HG03103 (cell line): ENCODE measurements around the gene PDZD11.
"Not testable (repeated sequence)": the region's sequence is repeated elsewhere in the genome, so short reads cannot be mapped to it uniquely, and the experiment has no call there.

ENCODE experiments used
- ATAC-seq: cut with Tn5 transposase; IDR thresholded peaks from one replicate; pipeline ENCODE4 v1.9.1; 2021; ENCODE audit warnings: low read depth; ENCODE audit not compliant: unreplicated experiment

The PDZD11 gene

DNA sequence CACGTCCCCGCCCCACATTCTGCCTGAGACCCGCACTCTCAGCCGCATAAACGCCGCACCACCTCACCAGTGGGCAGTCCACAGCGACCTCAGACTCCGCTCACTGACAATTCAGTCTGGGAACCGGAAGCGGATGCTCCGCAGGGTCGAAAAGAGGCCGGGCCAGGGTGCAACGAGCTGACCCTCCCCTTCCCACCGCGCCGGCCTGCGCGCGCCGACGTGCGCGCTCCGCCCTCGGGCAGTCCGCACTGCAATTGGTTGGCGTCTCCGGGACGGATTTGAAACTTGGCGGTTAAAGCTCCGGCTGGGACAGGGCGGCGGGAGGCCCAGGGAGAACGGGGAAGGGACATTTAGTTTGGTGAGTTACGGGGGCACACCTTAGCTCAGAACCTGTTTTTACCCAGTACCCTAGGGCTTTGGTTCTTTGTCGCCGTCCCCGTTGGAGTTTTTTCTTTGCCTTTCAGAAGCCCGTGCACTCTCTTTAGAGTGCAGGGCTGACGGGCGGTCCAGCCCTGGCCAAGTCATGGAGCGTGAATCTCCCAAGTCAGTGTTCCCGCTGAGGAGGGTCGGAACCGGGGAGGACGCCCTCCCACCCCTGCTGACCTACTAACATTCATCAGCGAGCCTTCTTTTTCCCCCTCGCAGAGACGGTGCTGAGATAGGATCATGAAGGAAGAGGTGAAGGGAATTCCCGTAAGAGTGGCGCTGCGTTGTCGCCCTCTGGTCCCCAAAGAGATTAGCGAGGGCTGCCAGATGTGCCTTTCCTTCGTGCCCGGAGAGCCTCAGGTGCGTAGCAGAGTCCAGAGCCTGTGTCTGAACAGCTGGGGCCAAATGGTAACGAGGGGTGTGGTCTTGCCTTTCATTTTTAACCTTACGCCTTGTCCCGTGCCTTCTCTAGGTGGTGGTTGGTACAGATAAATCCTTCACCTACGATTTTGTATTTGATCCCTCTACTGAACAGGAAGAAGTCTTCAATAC is at the start of gene PDZD11, which contains the start of gene KIF4A:
TSS of gene PDZD11 (minus strand) at position 135 of the 978 bp plus-strand sequence. CDS start 586 bp downstream, outside the sequence.
TSS of gene KIF4A (plus strand) at position 312 of the 978 bp plus-strand sequence. CDS start at position 667, 355 bp downstream.
- ATAC-seq: peak; percentile 93

- ATAC-seq: no peak
Observed at GRCh38 chrX:70338290-70338689, 48.6 kb upstream of the PDZD11 start.

- ATAC-seq: peak; percentile 99
Observed at GRCh38 chrX:70336767-70337166, 47.0 kb upstream of the PDZD11 start.

DNA sequence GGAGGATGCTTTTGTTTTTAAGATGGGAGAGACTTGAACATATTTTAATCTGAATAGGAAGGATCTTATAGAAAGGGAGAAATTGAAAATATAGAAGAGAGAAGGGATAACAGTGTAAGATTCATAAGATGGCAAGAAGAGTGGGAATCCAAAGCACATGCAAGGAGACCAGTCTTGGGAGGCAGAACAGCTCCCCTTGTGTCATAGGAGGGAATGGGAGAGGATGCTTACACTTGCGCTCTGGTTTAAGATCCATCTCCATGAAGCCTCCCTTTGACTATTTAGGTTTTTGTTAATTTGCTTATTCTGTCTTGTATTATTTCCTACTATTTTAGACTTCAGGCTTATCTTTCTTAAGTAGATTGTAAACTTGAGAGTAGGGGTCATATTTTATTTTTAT is 42.9 kb upstream of the PDZD11 start:
- no peak for ATAC-seq

- no peak for ATAC-seq
Observed at GRCh38 chrX:70331161-70331560, 41.4 kb upstream of the PDZD11 start.

- ATAC-seq: no peak
Observed at GRCh38 chrX:70324326-70324725, 34.6 kb upstream of the PDZD11 start.

- ATAC-seq: not testable (repeated sequence)
Observed at GRCh38 chrX:70323628-70324027, 33.9 kb upstream of the PDZD11 start.

- ATAC-seq: no peak
Observed at GRCh38 chrX:70322784-70323183, 33.1 kb upstream of the PDZD11 start.

- ATAC-seq: no peak
Observed at GRCh38 chrX:70313503-70313902, 23.8 kb upstream of the PDZD11 start.

DNA sequence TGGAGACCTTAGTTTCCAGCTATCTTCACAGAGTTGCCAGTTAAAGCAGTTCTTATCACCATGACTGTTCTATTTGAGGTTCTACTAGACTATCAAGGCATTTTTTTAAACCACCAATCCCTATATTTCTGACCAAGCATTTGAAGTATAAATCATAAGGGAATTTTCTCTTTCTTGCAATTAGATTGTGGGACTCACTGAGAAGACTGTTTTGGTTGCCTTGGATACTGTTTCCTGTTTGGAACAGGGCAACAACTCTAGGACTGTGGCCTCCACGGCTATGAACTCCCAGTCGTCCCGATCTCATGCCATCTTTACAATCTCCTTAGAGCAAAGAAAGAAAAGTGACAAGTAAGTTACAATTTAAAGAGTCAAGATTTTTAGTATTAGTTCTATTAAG is 12.0 kb upstream of the PDZD11 start:
- no peak for ATAC-seq

DNA sequence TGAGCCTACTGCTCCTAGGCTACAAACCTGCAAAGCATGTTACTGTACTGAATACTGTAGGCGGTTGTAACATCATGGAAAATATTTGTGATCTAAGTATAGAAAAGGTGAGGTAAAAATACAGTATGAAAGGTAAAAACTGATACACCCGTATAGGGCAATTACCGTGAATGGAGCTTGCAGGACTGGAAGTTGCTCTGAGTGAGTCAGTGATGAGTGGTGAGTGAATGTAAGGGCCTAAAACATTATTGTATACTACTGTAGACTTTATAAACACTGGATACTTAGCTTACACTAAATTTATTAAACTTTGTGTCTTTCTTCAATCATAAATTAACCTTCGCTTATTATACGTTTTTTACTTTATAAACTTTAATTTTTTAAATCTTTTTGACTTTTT is 3.9 kb upstream of the PDZD11 start:
- no peak for ATAC-seq

DNA sequence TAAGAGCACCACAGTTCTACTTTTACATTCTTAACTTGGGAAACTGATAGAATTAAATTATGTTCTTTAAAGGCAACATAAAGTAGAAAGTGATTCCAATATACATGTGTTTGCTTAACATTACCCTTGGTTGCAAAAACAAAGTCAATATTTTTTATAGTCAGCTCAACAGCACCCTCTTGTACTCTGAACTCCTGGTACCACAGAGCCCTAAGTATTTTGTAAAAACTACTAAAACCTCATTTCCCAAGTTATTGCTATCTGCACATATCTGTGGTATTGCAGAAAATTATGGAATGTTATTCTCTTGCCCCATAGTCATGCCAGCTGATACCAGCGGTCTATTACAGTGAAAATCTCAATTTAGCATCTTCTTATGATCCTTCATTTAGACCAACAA is 3.1 kb upstream of the PDZD11 start:
- ATAC-seq: no peak

DNA sequence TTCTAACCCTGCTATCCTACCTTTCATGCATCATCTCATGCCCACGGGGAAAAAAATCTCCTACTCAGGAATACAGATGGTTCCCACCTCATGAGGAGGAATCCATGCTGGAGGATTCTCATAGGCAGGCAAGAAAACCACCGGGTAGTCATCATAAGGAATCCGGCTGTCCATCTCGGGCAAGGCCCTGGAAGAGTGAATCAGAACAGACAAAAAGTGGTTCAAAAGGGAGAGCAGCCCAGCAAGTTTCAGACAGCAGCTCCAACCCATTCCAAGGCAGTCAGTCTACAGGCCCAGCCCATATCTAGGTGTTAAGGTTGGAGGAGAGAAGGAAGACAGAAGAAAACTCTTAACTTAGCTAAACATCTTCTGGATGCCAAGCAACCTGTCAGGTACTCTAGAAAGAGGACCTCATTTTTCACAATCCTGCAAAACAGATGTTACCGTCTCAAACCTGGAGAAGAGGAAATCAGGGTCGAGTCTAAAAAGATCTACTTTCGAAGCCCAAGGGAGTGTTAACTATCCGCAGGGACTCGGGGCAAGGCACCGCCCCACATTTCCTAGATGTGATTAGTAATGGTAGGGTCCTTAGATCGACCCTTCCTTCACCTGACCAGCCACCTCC is 447 bp downstream of the PDZD11 start:
- ATAC-seq: no peak

- no peak for ATAC-seq
Observed at GRCh38 chrX:70281951-70282350, 7.8 kb downstream of the PDZD11 start, which contains the start of gene RAB41. TSS of gene RAB41 (plus strand) at chrX:70282172. CDS start at chrX:70282218, 46 bp downstream.

DNA sequence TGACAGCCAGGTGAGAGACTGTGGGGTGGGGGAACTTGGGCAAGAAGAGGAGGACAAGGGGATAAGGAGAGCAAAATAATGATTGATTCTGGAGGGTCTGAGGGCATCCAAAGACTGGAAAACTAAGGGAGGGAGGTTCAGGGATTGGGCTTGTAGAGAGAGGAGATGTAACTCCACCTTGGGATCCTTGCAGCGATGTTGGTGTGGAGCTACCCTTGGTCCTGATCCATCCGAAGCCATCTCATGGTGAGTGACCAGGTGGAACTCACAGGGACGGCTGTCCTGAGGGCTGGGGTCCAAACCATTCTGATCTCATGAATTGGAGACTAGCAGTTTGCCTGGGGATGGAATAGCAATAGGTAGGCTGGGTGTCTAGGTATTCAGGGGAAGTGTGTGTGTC is 9.2 kb downstream of the PDZD11 start:
- no peak for ATAC-seq

- ATAC-seq: no peak
Observed at GRCh38 chrX:70279081-70279480, 10.6 kb downstream of the PDZD11 start.

GRCh38 chrX:70274029-70274428 is 15.7 kb downstream of the PDZD11 start:
- not testable (repeated sequence) for ATAC-seq

DNA sequence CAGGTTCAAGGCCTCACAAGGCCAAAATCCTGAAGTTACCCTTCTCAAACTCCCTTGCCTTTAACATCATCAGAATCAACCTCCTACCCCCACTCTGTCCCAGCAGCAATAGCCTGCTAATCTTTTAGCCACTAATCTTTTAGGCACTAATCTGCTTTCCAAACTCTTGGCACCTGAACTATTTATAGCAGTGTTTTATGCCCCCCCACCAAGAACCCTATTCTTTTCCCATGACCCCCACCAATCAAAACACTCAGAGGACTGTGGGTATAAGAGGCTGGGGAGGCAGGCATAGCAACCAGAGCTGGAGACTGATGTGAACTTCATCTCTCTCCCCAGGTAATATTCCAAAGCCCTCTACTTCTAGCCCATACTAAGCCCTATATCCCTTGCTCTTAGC is 21.7 kb downstream of the PDZD11 start, which contains the start of gene ARR3:
TSS of gene ARR3 (plus strand) at position 301 of the 400 bp plus-strand sequence. CDS start 1,052 bp downstream, outside the sequence.
- ATAC-seq: no peak

GRCh38 chrX:70264784-70265183 is 24.9 kb downstream of the PDZD11 start:
- no peak for ATAC-seq

- ATAC-seq: no peak
Observed at GRCh38 chrX:70262952-70263567, 26.7 kb downstream of the PDZD11 start.

DNA sequence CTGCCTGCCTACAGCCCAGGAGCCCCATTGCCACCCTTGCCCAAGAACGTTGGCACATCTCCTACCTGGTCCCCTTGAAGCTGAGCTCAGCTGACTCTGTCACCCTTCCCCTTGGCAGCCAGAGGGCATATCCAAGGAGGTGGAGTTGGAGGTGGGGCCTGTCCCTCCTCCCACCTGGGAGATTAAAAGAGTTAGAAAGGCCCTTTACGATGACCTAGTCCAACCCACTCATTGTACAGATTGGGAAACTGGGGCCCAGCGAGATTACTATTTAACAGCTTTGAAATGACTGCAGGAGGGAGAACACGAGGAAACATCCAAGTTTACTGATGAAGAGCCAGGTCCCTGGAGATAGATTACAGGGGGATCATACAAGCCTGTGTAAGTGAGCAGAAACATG is 29.6 kb downstream of the PDZD11 start, which contains the start of gene P2RY4:
TSS of gene P2RY4 (minus strand) at position 101 of the 400 bp plus-strand sequence. CDS start 580 bp downstream, outside the sequence.
- no peak for ATAC-seq
